GM21526 (cell line): ENCODE measurements around the gene BANP.
"Not testable (repeated sequence)": the region's sequence is repeated elsewhere in the genome, so short reads cannot be mapped to it uniquely, and the experiment has no call there.

Source experiments
- ATAC-seq: cut with Tn5 transposase; IDR thresholded peaks from one replicate; pipeline ENCODE4 v1.9.1; 2021; ENCODE audit warnings: moderate library complexity; ENCODE audit not compliant: unreplicated experiment, low FRiP score

Gene BANP

DNA sequence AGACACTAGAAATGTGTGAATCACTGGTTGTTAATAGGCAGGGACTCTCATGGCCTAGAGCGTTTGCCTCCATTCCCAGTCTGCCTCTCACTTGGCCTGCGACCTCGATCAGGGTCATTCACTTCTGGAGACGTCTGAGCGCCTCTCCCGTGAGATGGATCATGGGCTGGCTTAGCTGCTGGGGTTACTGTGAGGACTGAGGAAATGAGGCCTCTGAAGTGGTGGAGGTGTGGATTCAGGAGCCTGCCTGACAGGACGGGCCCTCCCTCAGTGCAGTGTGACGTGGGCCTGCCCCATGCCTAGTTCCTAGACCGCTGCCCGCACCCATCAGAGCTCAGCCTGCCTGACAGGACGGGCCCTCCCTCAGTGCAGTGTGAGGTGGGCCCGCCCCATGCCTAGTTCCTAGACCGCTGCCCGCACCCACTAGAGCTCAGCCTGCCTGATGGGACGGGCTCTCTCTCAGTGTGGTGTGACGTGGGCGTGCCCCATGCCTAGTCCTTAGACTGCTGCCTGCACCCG lies 61.9 kb downstream of the BANP start:
- ATAC-seq = no peak

DNA sequence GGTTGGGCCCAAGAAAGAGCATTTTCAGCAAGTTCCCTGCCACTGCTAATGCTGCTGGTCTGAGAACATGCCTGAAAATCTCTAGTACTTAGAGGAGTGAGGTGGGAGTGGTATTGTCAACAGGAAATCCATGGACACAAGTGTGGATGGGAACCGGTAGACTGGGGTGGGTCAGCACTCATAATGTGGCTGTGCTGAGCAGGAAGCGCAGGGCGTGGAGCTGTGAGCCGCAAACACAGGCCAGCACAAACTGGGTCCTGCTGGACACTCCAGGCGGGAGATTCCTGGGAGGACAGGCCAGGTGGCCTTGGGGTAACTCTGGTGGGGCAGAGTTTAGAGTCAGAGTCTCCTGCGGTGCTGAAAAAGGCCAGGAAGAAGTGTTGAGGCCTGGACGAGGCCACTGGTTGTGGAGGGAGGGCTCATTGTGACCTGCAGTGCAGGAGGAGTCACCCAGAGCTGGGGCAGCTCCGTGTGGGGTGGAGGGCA lies 62.6 kb downstream of the BANP start:
- no peak for ATAC-seq

DNA sequence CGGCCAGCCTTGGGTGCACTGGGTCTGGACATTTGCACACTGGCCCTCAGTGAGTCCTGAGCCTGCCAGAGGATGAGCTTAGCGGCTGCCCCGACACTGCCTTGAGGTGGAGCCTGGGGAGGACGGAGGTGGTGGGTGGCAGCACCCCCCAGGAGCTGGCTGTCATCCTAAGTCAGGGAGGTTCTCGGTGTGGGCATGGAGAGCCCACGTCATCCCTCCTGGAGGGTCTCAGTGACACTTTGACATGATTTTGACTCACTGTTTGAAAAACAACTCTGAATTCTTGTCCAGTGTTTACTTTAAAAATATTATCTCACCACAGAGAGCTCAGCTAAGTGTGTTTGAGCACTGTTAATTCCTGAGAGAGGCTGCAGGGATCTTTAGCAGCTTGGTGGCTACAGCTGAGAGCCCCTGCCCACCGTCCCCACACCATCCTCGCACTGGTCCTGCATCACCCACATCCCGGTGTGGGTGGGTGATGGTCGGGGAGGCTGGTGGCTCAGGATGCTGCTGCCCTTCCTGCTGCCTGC lies 63.1 kb downstream of the BANP start:
- no peak for ATAC-seq

DNA sequence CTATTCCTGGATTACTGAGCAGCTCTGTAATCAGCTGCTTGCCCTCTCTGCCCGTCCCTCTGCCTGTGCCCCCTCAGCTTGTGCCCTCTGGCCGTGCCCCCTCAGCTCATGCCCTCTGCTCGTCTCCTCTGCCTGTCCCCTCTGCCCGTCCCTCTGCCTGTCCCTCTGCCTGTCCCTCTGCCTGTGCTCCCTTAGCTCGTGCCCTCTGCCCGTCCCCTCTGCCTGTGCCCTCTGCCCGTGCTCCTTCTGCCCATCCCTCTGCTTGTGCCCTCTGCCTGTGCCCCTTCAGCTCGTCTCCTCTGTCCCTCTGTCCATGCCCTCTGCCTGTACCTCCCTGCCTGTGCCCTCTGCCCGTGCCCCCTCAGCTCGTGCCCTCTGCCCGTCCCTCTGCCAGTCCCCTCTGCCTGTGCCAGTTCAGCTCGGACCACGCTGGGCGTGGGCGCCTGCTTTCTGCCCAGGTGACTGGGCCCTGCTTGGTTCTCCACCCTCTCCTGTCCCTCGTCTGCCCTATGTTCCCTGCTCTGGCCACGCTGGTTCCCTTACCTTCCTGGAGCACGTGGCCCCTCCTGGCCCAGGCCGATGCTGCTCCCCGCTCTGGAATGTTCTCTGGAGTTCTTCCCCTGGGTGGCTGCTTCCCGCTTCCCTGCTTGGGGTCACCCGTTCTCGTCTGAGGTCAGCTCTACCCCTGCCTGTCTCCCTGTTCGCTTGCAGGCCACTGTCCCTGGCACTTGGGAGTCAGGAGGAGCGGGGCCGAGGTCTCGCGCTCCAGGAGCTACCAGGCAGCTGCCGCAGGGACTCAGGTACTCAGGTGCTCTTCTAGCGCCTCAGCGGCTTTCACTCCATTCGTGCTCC lies 63.9 kb downstream of the BANP start:
- no peak for ATAC-seq

DNA sequence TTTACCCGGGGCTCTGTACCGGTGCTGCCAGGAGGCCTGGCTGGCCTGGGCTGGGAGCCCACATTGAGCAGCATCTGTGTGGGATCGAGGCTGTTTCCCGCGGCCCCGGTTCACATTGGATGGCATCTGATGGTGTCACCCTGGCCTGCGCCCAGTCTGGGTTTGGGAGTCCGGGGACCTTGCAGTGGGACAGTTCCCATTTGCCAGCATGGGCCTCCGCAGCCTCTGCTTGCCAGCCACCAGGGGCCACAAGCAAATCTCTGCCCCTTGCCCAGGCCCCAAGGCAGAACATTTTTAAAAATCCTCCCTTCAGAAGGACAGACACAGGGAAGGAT lies 64.5 kb downstream of the BANP start:
- no peak for ATAC-seq

DNA sequence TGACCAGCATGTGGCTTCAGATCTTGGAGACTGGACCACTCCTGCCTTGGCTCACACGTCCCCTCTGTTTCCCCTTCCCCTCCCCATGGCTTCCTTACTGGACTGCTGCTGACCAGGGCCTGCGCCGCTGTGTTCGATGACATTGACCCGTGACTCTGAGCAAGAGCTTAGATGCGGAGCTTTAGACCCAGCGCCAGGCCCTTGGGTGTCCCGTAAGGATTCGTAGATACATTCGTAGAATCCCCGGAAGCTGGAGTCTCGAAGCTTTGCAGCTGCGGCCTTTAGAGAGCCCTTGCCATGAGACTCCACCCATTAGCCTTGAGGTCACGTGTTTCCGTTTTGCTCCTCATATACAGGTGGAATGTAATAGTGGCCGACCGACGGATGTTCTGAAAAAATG lies 65.2 kb downstream of the BANP start:
- not testable (repeated sequence) for ATAC-seq

DNA sequence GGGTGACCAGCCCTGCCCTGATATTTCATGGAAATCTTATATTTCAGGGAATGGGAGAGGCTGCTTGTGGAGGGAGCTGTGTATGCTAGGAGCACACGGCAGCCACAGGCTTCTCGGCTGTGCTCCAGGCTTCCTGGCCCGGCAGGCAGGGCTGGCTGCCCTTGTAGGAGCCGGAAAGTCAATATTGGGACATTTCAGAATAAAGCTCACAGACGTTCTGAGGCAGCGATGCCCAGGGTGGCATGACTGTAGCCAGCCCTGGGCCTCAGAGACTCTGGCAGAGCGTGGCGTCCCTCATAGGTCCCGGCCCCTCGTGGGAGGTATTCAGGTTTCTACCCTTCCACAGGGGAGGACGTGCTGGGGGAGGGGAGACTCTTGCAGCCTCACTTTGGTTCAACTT lies 65.7 kb downstream of the BANP start:
- no peak for ATAC-seq

DNA sequence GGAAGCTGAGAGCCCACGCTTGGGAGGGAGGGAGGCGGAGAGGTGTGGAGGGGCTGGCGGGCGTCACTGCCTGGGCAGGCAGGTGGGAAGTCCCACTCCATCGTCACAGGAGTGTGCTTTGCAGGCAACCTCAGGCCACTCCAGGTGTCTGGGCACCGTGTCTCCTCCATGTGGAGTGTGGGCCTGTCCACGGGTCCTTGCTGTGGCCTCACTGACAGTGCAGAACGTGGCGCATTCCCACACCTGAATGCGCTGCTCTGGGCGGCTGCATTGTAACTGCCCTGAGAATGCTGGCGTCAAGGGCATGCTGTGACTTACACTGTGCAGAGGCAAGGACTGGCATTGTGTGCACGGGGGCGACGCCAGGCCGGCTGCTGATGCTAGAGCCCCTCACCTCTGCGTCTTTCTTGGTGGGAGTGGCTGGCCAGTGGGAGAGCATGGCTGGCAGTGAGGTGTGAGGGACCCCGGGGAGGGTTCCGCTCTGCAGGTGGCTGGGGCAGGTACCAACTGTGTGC lies 66.4 kb downstream of the BANP start:
- no peak for ATAC-seq

DNA sequence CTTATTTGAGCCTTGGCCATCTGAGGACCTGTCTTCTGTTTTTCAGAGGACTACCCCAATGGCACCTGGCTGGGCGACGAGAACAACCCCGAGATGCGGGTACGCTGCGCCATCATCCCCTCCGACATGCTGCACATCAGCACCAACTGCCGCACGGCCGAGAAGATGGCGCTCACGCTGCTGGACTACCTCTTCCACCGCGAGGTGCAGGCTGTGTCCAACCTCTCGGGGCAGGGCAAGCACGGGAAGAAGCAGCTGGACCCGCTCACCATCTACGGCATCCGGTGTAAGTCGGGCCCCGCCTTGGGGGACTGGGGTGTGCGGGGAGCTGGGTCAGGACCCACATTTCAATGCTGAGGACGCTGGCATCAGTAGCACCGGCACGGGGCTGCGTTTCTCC lies 67.1 kb downstream of the BANP start:
- not testable (repeated sequence) for ATAC-seq

DNA sequence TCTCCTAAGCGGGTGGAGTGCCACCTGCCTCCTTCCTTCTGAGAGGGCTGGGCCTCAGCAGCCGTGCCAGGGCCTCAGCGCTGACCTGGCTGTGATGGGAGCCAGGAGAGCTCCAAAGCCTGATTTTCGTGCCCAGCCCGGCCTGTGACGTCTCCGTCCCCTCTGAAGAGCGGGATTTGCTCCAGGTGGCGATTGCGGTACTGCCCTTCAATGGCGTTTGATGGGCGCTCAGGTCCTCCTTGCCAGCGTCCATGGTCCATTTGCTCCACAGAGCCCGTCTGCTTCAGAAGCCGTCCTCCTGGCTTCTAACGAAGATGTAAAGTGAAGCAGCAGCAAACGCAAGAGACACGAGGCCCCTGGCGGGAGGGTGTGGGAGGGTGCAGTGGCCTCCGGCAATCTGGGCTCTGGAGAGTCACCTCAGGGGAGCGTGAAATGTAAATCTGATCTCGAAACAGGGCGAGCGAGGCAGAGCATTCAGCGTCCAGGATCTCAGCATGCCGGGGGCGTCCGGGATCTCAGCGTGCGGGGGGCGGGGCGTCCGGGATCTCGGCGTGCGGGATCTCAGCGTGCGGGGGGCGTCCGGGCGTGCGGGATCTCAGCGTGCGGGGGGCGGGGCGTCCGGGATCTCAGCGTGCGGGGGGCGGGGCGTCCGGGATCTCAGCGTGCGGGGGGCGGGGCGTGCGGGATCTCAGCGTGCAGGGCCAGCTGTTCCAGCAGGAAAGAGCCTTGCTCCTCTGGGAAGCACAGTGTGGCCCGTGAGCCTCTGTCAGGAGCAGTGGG lies 68.0 kb downstream of the BANP start:
- not testable (repeated sequence) for ATAC-seq

DNA sequence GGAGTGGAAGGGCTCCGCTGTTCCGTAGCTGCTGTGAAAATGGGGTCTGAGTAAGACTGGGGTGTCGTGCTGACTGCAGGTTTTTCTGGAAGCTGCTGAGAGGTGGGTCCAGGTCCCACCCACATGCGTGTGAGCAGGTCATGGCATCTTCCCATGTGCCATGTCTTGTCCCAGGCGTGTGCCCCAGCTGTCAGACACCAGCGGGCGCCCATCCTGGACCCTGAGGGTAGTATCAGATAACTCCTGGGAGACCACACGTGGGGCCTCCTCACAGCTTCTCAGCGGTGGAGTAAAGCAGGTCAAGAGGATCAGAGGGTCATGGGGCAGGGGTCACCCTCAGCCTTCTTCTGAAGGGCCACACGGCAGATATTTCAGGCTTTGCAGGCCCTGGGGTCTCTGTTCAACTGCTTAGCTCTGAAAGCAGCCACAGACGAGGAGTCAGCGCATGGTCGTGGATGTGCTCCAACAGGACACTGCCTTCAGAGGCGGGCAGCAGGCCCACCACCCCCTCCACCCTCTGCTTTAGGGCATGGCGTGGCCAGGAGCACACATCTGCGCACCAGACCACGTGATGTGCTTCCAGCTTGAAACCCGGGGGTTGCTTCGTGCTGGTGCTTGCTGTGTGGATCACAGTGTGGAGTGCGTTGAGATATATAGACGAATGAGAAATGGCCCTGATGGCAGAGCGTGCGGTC lies 68.7 kb downstream of the BANP start:
- ATAC-seq = no peak

DNA sequence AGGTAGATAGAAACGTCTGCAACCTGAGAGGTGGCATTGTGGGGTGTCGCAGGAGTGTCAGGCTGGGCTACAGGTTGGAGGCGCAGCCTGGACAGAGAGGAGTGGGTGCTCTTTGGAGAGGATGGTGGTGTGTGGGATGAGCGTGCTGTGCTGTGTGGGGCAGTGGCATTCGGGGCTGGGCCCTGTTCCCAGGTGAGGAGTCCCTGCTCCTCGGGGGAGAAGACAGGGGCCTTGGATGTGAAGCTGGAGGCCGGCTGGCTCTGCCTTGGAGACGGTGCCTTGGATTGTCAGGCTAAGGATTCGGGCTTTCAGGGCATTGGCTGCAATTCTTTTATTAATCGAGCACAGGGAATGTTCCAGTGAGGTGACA lies 69.3 kb downstream of the BANP start:
- no peak for ATAC-seq

DNA sequence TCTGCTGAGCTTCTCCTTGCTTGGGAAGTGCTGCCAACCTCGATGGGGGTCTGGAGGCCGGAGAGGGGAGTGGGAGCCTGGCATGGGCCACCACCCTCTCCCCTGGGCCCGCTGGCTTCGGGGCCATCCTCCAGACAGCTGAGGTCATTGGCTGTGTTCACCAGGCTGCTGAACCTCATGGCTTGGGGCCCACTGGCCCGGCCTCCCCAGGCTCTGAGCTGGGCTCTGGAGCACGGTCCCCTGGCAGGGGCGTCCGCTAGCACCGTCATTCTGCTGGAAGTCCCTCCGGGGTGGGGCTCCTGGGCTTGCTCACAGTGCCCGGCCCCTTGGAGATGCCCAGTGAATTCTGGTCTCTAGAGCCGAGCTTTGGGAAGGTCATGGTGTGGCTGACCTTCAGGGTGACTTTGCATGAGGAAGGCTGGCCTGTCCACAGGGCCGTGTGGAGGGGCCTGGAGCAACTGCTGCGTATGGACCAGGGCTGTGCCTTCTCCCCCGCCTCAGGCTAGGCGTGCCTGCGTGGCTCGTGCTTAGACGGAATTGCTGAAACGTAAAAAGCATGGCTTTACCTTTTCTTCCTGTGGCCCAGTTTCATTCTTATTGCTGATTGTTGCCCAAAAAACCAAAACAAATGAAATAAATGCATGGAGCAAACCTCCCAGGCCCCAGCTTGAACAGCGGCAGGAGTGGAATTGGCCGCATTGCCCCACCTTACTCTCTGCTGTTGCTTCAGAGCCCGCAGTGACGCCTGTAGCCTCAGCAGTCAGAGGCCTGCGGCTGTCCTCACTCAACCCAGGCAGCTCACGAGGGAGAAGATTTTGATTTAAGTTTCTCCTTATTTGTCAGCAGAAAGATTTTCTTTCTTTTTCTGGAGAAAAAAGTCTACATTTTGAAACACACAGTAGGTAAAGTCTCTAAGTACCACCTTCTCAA lies 70.1 kb downstream of the BANP start:
- ATAC-seq = not testable (repeated sequence)

DNA sequence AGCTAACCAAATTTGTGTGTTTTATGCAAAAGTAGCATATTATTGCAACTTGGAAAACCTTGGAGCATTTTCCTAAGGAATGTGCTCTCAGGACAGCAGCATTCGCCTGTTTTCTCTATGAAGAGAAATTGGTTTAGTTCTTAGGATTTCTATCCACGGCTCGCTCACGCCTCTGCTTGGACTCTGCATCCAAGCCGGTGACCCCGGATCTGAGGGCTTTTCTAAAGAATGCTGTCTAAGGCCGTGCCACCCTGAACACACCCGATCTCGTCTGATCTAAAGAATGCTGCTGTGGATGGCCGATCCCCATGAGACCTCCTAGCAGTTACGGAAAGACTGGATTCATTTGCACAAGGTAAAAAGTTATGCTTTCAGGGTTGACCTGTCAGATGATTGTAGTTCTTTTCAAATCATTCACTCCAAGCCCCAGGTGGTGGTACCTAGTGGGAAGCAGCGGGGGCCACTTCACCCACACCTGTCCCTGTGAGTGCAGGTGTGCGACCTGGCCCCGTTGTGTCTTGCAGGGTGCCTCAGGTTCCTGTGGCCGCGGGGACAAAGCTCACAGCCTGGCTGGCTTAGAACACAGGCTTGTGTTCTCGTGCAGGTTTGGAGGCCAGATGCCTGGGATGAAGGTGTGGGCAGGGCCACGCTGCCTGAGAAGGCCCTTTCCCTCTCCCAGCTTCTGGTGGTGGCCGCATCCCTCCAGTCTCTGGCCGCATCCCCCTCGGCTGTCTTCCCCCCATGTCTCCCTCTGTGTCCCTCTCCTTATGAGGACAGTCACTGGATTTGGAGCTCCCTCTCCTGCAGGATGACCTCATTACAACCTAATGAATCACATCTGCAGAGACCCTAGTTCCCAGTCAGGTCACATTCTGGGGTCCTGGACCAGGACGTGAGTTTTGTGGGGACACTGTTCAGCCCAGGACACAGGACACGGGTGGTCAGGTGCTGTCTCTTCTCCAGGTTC lies 71.1 kb downstream of the BANP start:
- no peak for ATAC-seq

DNA sequence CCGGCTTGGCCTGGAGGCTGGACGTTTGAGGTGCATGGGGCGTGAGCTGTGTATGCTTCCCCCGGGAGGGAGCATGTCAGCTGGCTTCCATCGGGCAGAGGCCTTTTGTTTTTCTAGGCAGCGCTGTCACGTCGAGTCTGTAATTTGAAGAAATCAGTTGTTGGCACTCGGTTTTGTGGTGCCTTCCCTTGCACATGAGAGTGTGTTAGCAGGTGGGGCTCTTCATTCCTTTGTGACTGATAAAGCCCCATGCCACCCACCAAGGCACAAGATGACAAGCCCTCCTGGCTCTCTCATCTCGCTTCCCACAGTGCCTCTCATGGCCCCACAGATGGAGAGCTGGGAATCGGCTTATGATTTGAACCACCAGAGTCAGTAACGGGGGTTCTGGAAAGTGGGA lies 72.1 kb downstream of the BANP start:
- ATAC-seq = no peak

DNA sequence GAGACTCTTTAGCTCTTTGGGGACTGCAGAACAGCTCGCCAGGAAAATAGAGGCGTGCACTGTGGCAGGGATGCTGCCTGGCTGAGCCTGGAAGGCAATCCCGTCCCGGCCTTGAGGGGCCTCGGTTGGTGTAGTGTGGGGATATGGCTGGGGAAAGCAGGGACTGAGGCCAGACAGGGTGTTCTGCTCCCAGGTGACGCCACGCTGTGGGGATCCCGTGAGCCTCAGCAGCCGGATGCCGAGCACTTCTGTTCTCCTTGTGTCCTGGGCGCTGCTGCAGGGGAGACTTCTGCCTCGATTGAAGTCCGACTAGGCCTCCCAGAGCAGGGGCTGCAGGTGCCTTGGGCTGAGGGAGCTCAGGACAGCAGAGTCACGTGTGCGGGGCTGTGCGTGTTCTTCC lies 72.6 kb downstream of the BANP start:
- no peak for ATAC-seq

DNA sequence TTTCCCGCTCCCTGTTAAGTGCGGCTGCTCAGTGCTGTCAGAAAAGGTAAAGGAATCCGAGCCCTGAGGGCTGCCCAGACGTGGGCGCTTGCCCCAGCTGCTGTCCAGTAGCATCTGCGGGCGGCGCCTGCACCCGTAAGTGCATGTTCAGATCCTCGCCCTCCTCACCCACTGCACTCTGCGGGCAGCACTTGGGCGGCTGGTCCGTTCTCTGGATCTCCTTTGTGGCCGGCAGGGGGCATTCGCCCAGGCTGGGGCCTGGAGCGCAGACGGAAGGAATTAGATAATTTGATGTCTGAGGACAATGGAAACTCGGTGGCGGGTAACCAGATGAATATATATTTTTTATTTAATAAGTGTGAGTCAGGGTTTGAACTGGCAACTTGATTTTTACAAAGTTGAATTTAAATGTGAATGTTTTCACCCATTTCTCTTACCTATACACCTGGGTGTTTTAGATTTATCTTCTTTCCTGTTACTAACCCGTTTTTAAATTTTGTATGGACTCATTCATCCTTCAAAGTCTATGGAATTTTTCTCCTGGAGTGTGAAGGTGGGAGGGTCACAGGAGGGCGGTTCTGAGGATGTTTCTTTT lies 73.4 kb downstream of the BANP start:
- ATAC-seq = not testable (repeated sequence)

DNA sequence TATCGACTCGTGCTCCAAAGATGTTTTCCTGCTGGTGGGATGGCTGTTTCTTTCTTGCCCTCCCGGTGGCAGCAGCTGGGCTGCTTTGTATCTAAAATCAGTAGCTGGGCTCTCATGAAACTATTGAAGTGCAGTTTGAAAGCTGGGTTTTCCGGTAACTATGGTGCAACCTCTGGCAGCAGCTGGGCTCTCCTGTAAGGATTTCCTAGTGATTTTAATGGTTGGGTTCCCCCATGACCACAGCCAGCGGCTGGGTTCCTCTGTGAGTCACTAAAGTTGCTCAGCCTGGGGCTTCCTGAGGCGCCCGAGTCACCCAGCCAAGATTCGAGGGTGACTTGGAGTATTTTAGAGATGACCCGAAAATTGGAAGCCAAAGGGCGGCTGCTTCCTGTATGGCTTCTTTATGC lies 73.9 kb downstream of the BANP start:
- ATAC-seq = not testable (repeated sequence)
